Parathyroid adenoma (tissue), 2 donors: ENCODE data around the gene ARL6IP1.
"Not testable (repeated sequence)": the region's sequence is repeated elsewhere in the genome, so short reads cannot be mapped to it uniquely, and the experiment has no call there.

Experiments
- H2AFZ ChIP-seq: fragments of 300-600 bp; sonication (generic); one replicate; pipeline ENCODE4 v1.7.0; 2017; ENCODE audit warnings: antibody characterized with exemption, mild to moderate bottlenecking
- H3K27ac ChIP-seq: fragments of 300-600 bp; sonication (generic); one replicate; pipeline ENCODE4 v1.7.0; 2017
- H3K27me3 ChIP-seq: fragments of 300-600 bp; sonication (generic); one replicate; pipeline ENCODE4 v1.7.0; 2017; ENCODE audit warnings: low read length; ENCODE audit not compliant: control insufficient read depth, insufficient read depth
- H3K36me3 ChIP-seq: fragments of 300-600 bp; sonication (generic); one replicate; pipeline ENCODE4 v1.7.0; 2017; ENCODE audit warnings: low read length; ENCODE audit not compliant: control insufficient read depth, insufficient read depth
- H3K4me1 ChIP-seq: fragments of 300-600 bp; sonication (generic); one replicate; pipeline ENCODE4 v1.7.0; 2017; ENCODE audit warnings: control low read depth
- H3K4me2 ChIP-seq: fragments of 300-600 bp; sonication (generic); one replicate; pipeline ENCODE4 v1.7.0; 2017; ENCODE audit warnings: low read length
- H3K4me3 ChIP-seq: fragments of 300-600 bp; sonication (generic); one replicate; pipeline ENCODE4 v1.7.0; 2017; ENCODE audit warnings: low read depth, low read length
- H3K79me2 ChIP-seq: fragments of 300-600 bp; sonication (generic); one replicate; pipeline ENCODE4 v1.7.0; 2017; ENCODE audit warnings: control low read depth
- H3K9ac ChIP-seq: fragments of 300-600 bp; sonication (generic); one replicate; pipeline ENCODE4 v1.7.0; 2017; ENCODE audit warnings: mild to moderate bottlenecking
- H3K9me3 ChIP-seq: fragments of 300-600 bp; sonication (generic); one replicate; pipeline ENCODE4 v1.7.0; 2017; ENCODE audit warnings: low read length; ENCODE audit not compliant: control insufficient read depth
- CTCF ChIP-seq: fragments of 300-600 bp; sonication (generic); IDR thresholded peaks from one replicate; pipeline ENCODE4 v1.7.0; 2017; ENCODE audit warnings: antibody characterized with exemption, mild to moderate bottlenecking
- donor health status: primary hyperparathyroidism.

The ARL6IP1 gene

GRCh38 chr16:18777664-18778063, 23.7 kb downstream of the ARL6IP1 start:
- H3K27me3 ChIP-seq, H3K36me3 ChIP-seq, H3K4me1 ChIP-seq, H3K9me3 ChIP-seq, H3K4me3 ChIP-seq, H2AFZ ChIP-seq, H3K4me2 ChIP-seq, H3K9ac ChIP-seq, H3K27ac ChIP-seq, H3K79me2 ChIP-seq: not testable (repeated sequence)

- not testable (repeated sequence) for H3K36me3 ChIP-seq, H3K27me3 ChIP-seq, H3K9me3 ChIP-seq, H3K4me2 ChIP-seq, H3K79me2 ChIP-seq, H3K27ac ChIP-seq, H3K4me3 ChIP-seq, H2AFZ ChIP-seq, H3K9ac ChIP-seq, H3K4me1 ChIP-seq
These were observed 25.0 kb downstream of the ARL6IP1 start for GRCh38 chr16:18776334-18776733.

GRCh38 chr16:18774651-18775050, 26.7 kb downstream of the ARL6IP1 start:
- H3K36me3 ChIP-seq, H3K4me3 ChIP-seq, H3K4me1 ChIP-seq, H3K9ac ChIP-seq, H3K79me2 ChIP-seq, H2AFZ ChIP-seq, H3K4me2 ChIP-seq, H3K9me3 ChIP-seq, H3K27me3 ChIP-seq, H3K27ac ChIP-seq: not testable (repeated sequence)

- not testable (repeated sequence) for H3K27ac ChIP-seq, H3K4me1 ChIP-seq, H3K27me3 ChIP-seq, H3K4me2 ChIP-seq, H3K9ac ChIP-seq, H3K4me3 ChIP-seq, H3K79me2 ChIP-seq, H2AFZ ChIP-seq, H3K9me3 ChIP-seq, H3K36me3 ChIP-seq
These were observed 29.2 kb downstream of the ARL6IP1 start for GRCh38 chr16:18772171-18772570.

DNA sequence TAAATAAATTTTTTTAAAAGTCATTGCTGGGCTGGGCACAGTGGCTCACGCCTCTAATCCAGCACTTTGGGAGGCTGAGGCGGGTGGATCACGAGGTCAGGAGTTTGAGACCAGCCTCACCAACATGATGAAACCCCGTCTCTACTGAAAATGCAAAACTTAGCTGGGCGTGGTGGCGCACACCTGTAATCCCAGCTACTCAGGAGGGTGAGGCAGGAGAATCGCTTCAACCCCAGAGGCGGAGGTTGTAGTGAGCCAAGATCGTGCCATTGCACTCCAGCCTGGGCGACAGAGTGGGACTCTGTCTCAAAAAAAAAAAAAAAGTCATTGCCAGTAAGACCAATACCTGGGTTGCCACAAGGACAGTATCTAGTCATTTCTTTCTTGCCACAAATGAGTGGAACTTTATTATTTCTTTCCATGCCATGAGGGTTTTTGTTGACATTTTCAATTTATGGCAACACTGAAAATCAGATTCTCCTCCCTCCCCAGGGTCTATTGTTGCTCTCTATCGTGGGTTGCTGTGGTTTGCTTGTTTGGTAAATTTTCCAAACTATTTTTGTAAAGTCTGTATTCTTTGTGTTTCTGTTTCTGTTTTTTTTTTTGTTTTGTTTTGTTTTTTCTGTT, 30.9 kb downstream of the ARL6IP1 start:
- H3K36me3 ChIP-seq, H3K4me1 ChIP-seq, H3K79me2 ChIP-seq, H3K9me3 ChIP-seq, H3K9ac ChIP-seq, H3K4me3 ChIP-seq, H3K27ac ChIP-seq, H3K27me3 ChIP-seq, H2AFZ ChIP-seq, H3K4me2 ChIP-seq: not testable (repeated sequence)

GRCh38 chr16:18767217-18767616, 34.1 kb downstream of the ARL6IP1 start:
- not testable (repeated sequence) for H2AFZ ChIP-seq, H3K79me2 ChIP-seq, H3K36me3 ChIP-seq, H3K4me1 ChIP-seq, H3K9ac ChIP-seq, H3K4me3 ChIP-seq, H3K27ac ChIP-seq, H3K9me3 ChIP-seq, H3K27me3 ChIP-seq, H3K4me2 ChIP-seq

DNA sequence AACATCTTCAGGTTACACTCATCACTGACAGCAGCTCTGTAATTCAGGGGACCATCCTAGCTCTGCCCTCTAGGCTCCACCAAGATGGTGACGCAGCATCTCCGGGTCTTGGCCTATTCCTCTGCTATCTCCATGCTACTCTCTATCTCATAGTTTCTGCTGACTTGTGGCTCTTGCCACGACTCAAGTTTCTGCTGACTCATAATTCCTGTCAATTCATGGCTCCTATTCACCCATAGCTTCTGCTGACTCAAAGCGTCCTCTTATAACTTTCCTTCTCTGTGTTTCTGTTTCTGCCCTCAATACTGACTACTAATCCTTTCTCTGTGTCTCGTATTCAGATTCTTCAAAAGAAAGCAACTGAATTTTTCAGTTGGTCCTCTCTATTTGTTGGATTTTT, 38.6 kb downstream of the ARL6IP1 start:
- not testable (repeated sequence) for H3K36me3 ChIP-seq, H3K79me2 ChIP-seq, H3K9ac ChIP-seq, H3K4me3 ChIP-seq, H3K4me1 ChIP-seq, H3K27me3 ChIP-seq, H3K9me3 ChIP-seq, H3K4me2 ChIP-seq, H2AFZ ChIP-seq
- H3K27ac ChIP-seq: peak overlapping the region; percentile 64

- not testable (repeated sequence) for H3K9me3 ChIP-seq, H3K36me3 ChIP-seq, H3K4me2 ChIP-seq, H3K27me3 ChIP-seq, H3K4me3 ChIP-seq, H3K79me2 ChIP-seq, H3K9ac ChIP-seq, H3K4me1 ChIP-seq
- Histone ChIP-seq H2AFZ (peak overlapping the region; percentile 46), H3K27ac (peak overlapping the region; percentile 32)
- TF ChIP-seq CTCF: peak; percentile 60
These were observed 41.5 kb downstream of the ARL6IP1 start for GRCh38 chr16:18759598-18760520.

DNA sequence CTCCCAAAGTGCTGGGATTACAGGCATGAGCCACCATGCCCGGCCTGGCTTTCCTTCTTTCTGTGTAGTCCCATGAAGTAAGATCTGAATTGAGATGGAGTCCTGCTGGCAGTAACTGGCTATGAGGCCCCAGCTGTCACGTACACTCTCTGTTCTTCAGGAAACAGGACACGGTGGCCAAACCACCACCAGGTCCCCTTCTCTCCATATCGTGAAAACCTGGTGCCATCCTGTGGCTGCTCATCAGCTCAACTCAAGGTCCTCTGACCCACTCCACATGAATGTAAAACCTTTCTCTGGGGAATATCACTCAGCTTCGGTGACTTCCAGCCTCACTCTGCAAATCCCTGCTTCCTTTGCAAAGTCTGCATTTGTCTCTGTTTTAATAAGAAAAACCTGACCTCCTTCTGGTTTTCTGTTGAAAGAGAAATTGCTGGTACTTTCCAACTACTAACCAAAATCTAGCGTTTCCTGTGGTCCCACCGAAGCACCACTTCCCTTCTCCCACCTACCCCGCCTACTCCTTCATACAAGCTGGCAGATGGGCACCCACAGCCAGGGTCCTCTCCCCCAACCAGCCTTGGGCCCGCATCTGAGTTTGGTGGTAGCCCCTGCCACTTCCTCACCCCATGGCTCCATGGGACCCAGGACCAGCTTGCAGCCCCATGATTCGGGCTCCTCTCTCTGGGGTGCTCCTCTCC, 43.2 kb downstream of the ARL6IP1 start:
- H3K4me3 ChIP-seq, H3K4me2 ChIP-seq: not testable (repeated sequence)

GRCh38 chr16:18756639-18757038, 44.7 kb downstream of the ARL6IP1 start:
- H2AFZ ChIP-seq: peak overlapping the region; percentile 42
- not testable (repeated sequence) for H3K27ac ChIP-seq, H3K9ac ChIP-seq, H3K79me2 ChIP-seq, H3K4me1 ChIP-seq, H3K4me3 ChIP-seq, H3K36me3 ChIP-seq, H3K4me2 ChIP-seq, H3K27me3 ChIP-seq, H3K9me3 ChIP-seq

More for the DNA sequence above, 43.2 kb downstream of the ARL6IP1 start:
- H3K79me2 ChIP-seq, H3K9me3 ChIP-seq, H2AFZ ChIP-seq, H3K36me3 ChIP-seq, H3K27me3 ChIP-seq, H3K27ac ChIP-seq, H3K4me1 ChIP-seq, H3K9ac ChIP-seq: not testable (repeated sequence)
